Measurements from ENCODE around the gene WASF3. TPM values are rescaled to one million over a fixed set of nuclear protein-coding genes. Genes with fewer than 3 reads are reported as not detected.

WASF3 gene
- total and polyA plus RNA-seq, 2 donors from 2014 or later, result 3.7 to 18.5 TPM

DNA sequence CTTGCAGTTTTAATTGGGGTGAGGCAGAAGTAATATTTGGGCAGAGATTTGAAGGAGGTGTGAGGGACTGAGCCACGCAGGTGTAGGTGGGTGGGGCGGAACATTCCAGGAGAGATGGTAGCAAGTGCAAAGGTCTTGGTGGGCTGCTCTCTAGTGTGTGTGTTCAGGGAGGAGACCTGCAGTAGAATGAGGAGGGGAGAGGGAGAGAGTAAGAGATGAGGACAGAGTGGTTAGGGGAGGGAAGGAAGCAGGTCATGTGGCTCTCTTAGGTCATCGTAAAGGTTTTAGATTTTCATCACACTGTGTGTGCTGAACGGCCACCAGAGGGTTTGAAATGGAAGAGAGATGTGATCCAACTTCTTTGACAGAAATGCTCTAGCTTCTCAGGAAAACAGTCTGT is 33.5 kb downstream of the WASF3 start:
- TF ChIP-seq, protein P1, sequence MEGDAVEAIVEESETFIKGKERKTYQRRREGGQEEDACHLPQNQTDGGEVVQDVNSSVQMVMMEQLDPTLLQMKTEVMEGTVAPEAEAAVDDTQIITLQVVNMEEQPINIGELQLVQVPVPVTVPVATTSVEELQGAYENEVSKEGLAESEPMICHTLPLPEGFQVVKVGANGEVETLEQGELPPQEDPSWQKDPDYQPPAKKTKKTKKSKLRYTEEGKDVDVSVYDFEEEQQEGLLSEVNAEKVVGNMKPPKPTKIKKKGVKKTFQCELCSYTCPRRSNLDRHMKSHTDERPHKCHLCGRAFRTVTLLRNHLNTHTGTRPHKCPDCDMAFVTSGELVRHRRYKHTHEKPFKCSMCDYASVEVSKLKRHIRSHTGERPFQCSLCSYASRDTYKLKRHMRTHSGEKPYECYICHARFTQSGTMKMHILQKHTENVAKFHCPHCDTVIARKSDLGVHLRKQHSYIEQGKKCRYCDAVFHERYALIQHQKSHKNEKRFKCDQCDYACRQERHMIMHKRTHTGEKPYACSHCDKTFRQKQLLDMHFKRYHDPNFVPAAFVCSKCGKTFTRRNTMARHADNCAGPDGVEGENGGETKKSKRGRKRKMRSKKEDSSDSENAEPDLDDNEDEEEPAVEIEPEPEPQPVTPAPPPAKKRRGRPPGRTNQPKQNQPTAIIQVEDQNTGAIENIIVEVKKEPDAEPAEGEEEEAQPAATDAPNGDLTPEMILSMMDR (IDR thresholded peaks at IDR 0.05; ENCODE audit: borderline replicate concordance, extremely low read depth, insufficient read depth), result no peak

GRCh38 chr13:26591672-26592071 is 34.2 kb downstream of the WASF3 start:
- no peak overlapping the region for H3K27ac ChIP-seq (ENCODE audit: low read depth in 2 of 2, low read length in 2 of 2)
- intact Hi-C loops (cut with DNase I), result no loop called here
- no peaks in the 10 kb centered on the region for H3K36me3 ChIP-seq (ENCODE audit: control insufficient read depth in 2 of 3, insufficient read depth in 3 of 3, low read length in 3 of 3)
- no peak overlapping the region for H3K9ac ChIP-seq (ENCODE audit: low read length in 3 of 3)
- no peaks in the 10 kb centered on the region for H3K9me3 ChIP-seq (ENCODE audit: control insufficient read depth in 2 of 3, insufficient read depth in 1 of 3, low read length in 3 of 3)
- H3K4me3 ChIP-seq (ENCODE audit: low read length in 3 of 3), result no peak overlapping the region
- H3K4me1 ChIP-seq (ENCODE audit: control insufficient read depth in 2 of 3, insufficient read depth in 2 of 3, low read depth in 1 of 3, low read length in 3 of 3), result no peaks in the 10 kb centered on the region
- TF ChIP-seq, protein P1 (IDR thresholded peaks at IDR 0.05; ENCODE audit: borderline replicate concordance, extremely low read depth, insufficient read depth), result no peak
- no peak for FAIRE-seq
- no peaks in the 10 kb centered on the region for H3K27me3 ChIP-seq (ENCODE audit: control insufficient read depth, insufficient read depth, low read length)
- DNase-seq, result no peak

More for the DNA sequence above, 33.5 kb downstream of the WASF3 start:
- FAIRE-seq, result no peak
- no peak overlapping the region for H3K9ac ChIP-seq (ENCODE audit: low read length in 3 of 3)
- no peak for DNase-seq
- H3K27me3 ChIP-seq (ENCODE audit: control insufficient read depth, insufficient read depth, low read length), result no peaks in the 10 kb centered on the region
- H3K27ac ChIP-seq (ENCODE audit: low read depth in 2 of 2, low read length in 2 of 2), result no peak overlapping the region
- no peaks in the 10 kb centered on the region for H3K9me3 ChIP-seq (ENCODE audit: control insufficient read depth in 2 of 3, insufficient read depth in 1 of 3, low read length in 3 of 3)
- intact Hi-C loops (cut with DNase I), result no loop called here
- H3K4me1 ChIP-seq (ENCODE audit: control insufficient read depth in 2 of 3, insufficient read depth in 2 of 3, low read depth in 1 of 3, low read length in 3 of 3), result no peaks in the 10 kb centered on the region
- no peaks in the 10 kb centered on the region for H3K36me3 ChIP-seq (ENCODE audit: control insufficient read depth in 2 of 3, insufficient read depth in 3 of 3, low read length in 3 of 3)
- H3K4me3 ChIP-seq (ENCODE audit: low read length in 3 of 3), result no peak overlapping the region

- Histone ChIP-seq H3K27me3 (ENCODE audit: control insufficient read depth, insufficient read depth, low read length) (no peaks in the 10 kb centered on the region), H3K4me1 (ENCODE audit: control insufficient read depth in 2 of 3, insufficient read depth in 2 of 3, low read depth in 1 of 3, low read length in 3 of 3) (no peaks in the 10 kb centered on the region), H3K9ac (ENCODE audit: low read length in 3 of 3) (no peak overlapping the region), H3K36me3 (ENCODE audit: control insufficient read depth in 2 of 3, insufficient read depth in 3 of 3, low read length in 3 of 3) (no peaks in the 10 kb centered on the region), H3K9me3 (ENCODE audit: control insufficient read depth in 2 of 3, insufficient read depth in 1 of 3, low read length in 3 of 3) (no peaks in the 10 kb centered on the region), H3K4me3 (ENCODE audit: low read length in 3 of 3) (no peak overlapping the region), H3K27ac (ENCODE audit: low read depth in 2 of 2, low read length in 2 of 2) (no peak overlapping the region)
- TF ChIP-seq, protein P1 (IDR thresholded peaks at IDR 0.05; ENCODE audit: borderline replicate concordance, extremely low read depth, insufficient read depth), result no peak
- no peak for FAIRE-seq
- intact Hi-C loops (cut with DNase I), result no loop called here
- no peak for DNase-seq
Measured at GRCh38 chr13:26593661-26594060, 36.2 kb downstream of the WASF3 start.

DNA sequence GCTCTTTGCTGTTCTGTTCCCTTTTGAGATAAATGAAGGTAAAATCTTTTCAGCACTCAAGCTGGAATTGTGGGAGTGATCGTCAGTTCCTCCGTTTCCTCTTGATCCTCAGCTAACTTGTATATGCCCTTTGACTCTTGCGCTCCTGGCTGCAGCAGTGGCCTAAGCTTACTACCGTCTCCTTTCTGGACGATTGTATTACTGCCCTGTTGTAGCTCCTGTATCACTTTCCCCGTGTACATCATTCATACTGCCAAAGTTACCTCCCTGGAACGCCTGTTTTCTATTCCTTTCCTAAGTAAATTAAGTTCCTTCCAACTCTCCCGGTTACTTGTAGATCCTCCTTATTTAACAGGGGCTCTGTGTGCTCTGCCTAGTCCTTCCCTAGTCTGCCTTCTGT is 36.9 kb downstream of the WASF3 start:
- H3K4me3 ChIP-seq (ENCODE audit: low read length in 3 of 3), result no peak overlapping the region
- no peaks in the 10 kb centered on the region for H3K36me3 ChIP-seq (ENCODE audit: control insufficient read depth in 2 of 3, insufficient read depth in 3 of 3, low read length in 3 of 3)
- TF ChIP-seq, protein P1 (IDR thresholded peaks at IDR 0.05; ENCODE audit: borderline replicate concordance, extremely low read depth, insufficient read depth), result no peak
- DNase-seq, result peak in 3 of 5 donors; percentile 54 to 87 (median 55)
- no peak overlapping the region for H3K9ac ChIP-seq (ENCODE audit: low read length in 3 of 3)
- intact Hi-C loops (cut with DNase I), result no loop called here
- H3K9me3 ChIP-seq (ENCODE audit: control insufficient read depth in 2 of 3, insufficient read depth in 1 of 3, low read length in 3 of 3), result no peaks in the 10 kb centered on the region
- no peak for FAIRE-seq
- no peaks in the 10 kb centered on the region for H3K4me1 ChIP-seq (ENCODE audit: control insufficient read depth in 2 of 3, insufficient read depth in 2 of 3, low read depth in 1 of 3, low read length in 3 of 3)
- no peak overlapping the region for H3K27ac ChIP-seq (ENCODE audit: low read depth in 2 of 2, low read length in 2 of 2)
- H3K27me3 ChIP-seq (ENCODE audit: control insufficient read depth, insufficient read depth, low read length), result no peaks in the 10 kb centered on the region
